HuH-7.5 (cell line): ENCODE measurements around the gene NCMAP.
A peak's percentile ranks its signal among the peaks of the same experiment; 100 is the strongest.
"Not testable (repeated sequence)": the region's sequence is repeated elsewhere in the genome, so short reads cannot be mapped to it uniquely, and the experiment has no call there.

Experiments
- DNase-seq: peaks from one replicate; pipeline ENCODE4 v3.0.0; 2011; ENCODE audit warnings: low spot score

Gene NCMAP

DNA sequence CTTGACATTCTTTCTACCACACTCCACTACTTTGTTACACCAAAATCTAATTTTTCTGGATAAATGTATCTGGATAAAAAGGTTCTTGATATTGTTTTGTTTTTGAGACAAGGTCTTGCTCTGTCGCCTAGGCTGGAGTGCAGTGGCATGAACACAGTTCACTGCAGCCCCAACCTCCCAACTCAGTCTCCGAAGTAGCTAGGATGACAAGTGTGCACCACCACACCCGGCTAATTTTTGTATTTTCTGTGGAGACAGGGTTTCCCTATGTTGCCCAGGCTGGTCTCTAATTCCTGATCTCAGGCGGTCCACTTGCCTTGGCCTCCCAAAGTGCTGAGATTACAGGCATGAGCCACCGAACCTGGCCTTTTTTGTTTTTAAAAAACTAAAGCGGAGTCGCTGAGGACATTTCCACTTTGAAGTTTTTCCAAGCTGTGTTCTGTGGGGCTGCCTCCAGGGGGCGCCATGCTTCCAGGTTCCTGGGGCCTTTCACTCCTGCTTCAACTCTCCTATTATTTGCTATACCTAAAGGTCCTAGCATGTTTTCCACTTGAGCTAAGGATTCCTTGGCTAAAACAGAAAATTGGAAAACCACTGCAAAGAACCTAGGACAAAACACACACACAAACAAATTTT lies 14.1 kb upstream of the NCMAP start:
- DNase-seq: no peak

DNA sequence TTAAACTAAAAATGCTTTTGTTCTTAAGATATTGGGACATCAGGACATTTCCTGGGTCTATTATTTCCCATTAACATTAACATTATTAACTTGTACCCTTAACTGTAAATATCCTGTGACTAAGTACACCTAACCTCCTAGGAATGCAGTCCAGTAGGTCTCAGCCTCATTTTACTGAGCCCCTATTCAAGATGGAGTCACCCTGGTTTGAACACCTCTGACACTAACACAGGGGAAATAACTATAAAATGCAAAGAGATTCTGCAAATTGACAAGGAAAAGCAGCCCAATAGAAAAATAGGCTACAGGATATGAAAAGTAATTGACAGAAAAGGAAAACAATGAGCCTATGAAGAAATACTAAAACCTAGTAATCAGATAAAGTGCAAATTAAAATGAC lies 11.6 kb upstream of the NCMAP start:
- DNase-seq: no peak

DNA sequence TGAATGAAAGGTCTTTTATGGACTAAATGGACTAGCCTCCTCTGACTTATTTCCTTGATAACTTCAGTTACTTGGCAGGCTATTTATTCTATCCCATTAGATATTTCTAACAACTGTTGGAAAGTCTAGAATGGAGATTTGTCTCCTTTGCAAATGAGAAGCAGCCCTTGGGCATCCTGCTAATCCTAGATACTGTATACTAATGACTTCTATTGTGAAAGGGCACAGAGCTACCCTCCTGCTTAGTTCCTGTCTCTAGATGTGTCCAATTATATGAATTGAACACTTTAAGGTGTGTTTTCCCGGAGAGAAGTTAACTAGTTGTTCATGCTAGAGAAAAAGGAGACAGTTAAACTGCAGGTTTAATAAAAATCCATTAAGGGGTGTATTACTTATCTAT lies 10.2 kb upstream of the NCMAP start:
- DNase-seq: no peak

DNA sequence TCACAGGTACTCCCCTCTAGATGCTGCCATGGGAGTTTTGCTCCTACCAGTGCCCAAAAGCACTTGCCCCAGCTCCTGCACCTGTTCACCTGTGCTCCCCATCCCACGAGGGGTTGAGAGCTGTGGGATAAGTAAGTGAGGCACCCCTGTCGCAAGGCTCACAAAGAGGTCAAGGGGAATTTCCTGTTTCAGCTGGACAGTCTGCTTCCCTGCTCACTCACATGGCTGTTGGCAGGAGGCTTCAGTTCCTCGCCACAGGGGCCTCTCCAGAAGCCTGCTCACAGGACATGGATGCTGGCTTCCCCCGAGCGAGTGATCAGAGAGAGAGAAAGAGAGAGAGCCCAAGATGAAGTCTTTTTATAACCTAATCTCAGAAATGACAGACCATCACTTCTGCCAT lies 8.7 kb upstream of the NCMAP start:
- no peak for DNase-seq

DNA sequence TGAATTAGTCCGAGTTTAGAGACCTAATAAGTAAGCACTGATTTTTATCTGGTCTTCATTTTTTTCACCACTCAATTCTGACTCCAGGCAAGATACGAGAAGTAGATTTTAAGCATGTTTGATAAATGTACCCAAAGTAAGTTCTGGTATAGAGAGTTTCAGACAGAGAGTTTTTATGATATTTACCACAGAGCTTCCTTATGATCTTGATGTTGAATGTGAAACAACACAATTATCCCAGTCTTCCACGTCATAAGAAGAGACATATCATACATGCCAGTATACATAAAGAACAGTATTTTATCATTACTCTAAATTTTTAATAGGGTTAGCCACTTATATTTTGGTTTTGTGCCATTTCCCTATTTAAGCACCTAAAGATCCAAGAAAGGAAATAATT lies 7.8 kb upstream of the NCMAP start:
- no peak for DNase-seq

DNA sequence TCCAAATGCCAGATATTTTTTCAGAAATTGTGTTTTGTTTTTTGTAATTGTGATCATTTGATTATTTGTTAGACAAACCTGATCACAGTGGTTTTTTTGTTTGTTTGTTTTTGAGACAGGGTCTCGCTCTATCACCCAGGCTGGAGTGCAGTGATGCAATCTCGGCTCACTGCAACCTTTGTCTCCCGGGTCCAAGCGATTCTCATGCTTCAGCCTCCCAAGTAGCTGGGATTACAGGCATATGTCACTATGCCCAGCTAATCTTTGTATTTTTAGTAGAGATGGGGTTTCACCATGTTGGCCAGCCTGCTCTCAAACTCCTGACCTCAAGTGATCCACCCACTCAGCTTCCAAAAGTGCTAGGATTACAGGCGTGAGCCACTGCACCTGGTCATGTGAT lies 6.7 kb upstream of the NCMAP start:
- DNase-seq: not testable (repeated sequence)

DNA sequence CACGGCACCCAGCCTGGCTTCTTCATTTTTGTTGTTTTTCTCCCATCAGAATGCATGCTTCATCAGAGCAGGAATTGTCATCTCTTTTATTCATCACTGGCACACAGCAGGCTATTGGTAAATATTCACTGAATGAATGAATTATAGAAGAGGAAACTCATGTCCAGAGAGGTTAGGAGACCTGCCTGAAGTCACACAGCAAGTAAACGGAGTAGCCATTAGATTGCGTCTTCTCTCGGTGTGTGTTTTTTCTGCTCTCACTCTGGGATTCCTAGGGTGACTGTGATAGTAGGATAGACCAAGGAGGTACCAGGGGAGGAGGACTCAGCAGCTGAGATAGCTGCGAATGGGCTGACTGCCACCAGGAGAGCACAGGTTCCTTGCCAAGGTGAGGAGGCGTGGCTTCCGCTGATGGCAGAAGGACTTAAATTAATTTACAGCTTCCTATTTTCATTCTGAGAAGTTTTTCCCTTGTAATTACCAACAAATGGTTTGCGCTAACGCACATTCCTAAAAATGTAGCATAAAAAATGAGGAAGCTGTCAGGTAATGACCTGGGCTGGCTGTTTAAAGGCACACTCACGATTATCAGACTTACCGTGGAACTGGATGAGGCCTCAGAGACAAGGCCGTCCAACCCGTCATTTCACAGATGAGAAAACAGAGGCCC lies 4.5 kb upstream of the NCMAP start:
- no peak for DNase-seq

DNA sequence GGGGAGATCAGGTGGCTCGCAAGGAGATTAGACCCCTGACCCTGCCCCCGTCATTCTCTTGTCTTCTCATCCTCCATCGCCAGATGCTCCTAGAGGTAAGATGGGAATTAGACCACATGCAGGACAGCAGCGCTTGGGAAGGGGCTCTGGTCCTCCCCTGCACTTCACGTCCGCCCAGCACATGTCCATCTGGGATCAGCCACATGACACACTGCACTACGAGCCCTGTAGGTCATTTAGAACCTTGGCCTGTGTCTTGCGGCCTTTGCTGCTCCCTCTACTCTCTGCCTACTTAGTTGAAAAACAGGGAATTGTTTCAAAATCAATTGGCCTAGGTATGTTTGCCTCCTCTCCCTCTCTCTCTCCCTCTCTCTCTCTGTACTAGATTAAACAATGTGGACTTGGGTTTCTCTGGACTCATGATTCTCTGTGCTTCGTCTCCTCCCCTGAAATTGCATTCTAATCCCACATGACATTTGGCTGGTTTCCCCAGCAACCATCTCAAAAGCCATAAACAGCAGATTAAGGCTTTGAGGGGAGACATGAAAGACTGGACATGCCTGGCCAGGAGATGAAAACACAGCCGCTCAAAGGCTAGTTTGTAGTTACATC lies 3.8 kb upstream of the NCMAP start:
- no peak for DNase-seq

DNA sequence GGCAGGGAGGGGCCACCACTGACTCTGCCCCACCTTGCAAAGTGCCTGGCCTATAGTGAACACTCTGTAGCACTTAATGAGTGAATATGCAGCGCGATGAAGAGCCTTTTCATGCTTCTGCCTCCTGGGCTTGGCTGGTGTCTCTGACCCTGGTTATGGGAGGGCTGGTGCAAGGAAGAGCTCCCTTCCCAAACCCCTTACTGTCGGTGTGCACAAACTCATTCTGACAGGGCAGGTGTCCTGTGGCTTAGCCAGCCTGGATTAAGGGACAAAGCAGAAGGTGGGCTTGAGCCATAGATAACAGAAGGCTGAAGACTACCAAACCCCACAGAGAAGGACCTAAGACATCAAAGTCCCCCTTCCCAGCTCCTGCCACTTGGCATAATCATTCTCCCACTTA lies 2.0 kb upstream of the NCMAP start:
- DNase-seq: no peak

DNA sequence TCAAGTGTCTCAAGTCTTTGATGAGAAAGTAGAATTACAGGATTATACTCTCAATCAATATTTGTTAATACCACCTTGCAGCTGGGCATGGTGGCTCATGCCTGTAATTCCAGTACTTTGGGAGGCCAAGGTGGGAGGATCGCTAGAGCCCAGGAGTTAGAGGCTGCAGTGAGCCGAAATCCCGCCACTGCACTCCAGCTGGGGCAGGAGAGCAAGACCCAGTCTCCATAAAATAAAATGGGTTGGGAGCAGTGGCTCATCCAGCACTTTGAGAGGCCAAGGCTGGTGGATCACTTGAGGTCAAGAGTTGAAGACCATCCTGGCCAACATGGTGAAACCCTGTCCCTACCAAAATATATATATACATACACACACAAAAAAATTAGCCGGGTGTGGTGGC lies 1.2 kb upstream of the NCMAP start:
- no peak for DNase-seq

DNA sequence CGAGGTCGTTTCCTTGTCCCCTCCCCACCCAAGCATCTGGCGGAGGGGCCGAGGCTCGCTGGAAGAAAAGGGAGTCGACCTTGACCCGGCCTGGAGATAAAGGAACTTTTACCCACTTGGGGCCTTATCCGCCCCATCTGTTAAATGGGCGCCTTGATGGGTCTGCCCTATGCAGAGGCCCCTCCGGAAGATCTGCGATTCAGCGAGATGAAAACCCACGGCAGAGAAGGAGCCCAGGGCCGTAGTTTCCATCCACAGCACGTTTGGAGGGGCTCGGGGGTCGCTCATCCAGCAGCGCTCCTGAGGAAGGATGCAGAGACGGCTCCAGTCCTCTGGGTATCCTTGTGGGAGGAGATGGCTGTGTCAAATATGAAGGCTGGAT lies 518 bp downstream of the NCMAP start:
- DNase-seq: no peak

DNA sequence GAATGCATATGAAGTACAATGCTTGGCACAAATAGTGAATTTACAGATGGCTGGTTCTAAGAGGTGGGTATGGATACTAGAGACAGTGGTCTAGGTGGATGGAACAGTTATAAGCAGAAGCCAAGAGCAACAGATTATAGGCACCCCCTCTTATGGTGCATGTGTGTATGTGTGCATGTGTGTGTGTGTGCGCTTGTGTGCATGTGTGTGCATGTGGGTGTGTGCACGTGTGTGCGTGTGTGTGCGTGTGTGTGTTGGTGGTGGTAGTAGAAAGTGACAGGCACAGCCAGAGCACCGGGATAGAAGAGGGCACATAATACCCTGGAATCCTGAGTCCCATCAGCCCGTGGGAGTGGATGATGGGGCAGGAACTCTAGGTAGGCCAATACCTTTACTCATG lies 1.3 kb downstream of the NCMAP start:
- no peak for DNase-seq

DNA sequence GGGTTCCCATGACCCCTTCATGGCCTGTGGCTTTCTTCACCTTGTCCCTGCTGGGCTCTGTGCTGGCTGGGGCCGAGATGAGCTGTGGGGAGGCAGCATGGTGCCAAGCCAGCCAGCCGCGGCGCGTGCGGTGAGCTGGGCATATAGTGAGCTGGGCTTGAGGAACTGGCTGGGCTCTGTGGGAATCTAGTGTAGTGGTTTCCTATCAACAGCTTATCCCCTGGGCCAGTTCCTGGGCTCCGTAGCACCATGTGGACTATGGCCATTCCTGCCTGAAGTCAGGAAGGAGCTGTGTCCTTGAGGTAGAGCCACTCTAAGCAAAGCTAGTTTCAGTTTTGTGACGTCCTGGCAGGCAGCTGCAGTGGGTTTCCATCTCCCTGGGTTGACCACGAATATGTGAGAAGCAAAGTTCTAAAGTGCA lies 1.8 kb downstream of the NCMAP start:
- DNase-seq: no peak

DNA sequence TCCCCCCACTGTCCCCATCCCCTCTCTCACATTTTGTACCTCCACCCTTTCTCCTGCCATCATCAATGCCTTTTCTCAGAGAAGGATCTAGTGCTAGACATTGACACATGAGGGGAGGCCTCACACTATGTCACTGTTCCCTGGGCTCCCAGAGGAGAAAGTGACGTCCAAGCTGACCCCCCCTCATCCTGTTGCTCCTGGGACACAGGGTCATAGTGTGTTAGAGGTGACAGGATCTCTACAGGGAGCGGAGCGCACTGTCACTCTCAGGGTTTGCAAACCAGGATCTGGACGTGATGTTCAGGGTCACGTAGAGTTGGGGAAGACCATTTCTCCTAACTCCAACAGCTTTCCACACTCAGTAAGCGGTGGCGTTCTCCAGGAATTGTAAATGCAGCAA lies 2.6 kb downstream of the NCMAP start:
- DNase-seq: no peak

DNA sequence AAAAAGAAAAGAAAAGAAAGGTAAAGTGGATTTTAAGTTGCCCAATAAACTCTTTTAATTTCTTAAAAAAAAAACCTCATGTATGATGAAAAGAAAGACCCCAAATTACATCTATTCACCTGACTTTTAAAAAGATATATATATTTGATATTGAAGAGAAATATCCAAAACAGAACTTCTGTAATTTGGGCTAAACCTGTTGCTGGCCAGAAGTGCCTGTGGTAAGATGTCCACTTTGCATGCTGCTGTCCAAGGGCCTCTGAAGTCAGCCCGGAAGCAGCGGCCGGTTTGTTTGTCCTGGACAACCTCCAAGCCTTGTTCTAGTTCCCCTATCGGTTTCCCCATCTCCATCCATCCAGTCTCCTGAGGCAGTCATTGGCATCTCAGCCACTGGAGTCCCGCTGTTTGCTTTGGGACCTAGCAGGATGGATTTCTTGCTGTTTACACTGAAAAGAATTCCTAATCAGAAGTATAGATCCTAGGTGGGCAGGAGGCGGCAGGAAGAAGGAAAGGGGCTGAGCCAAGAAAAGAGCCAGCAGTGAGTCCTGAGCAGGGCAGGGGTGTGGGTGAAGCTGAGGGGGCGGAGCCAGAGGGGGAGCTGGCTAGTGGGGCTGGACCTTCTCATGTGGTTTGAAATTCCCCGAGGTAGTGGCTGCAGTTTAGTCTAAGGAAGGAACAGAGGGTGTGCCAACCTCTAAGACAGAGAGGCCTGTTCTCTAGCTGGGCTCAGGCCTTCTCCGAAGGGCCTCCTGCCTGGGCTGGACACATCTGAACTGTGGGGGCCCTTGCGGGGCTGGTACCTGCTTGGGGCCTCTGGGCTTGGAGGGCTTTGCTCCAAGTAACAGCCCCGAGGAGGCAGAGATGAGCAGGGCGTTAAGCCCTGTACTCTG lies 3.3 kb downstream of the NCMAP start:
- peak; percentile 71 for DNase-seq

DNA sequence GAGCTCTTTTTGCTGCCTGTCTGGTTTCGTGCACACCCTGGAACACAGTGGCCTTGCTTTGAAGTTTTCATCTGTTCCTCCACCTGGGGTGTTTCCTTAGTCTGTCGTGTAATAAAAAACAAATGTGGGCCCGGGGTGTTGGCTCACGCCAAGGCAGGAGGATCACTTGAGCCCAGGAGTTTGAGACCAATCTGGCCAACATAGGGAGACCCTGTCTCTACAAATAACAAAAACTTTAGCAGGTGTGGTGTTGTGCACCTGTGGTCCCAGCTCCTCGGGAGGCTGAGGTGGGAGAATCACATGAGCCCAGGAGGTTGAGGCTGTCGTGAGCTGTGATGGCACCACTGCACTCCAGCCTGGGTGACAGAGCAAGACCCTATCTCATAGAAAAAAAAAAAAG lies 4.5 kb downstream of the NCMAP start:
- DNase-seq: no peak

DNA sequence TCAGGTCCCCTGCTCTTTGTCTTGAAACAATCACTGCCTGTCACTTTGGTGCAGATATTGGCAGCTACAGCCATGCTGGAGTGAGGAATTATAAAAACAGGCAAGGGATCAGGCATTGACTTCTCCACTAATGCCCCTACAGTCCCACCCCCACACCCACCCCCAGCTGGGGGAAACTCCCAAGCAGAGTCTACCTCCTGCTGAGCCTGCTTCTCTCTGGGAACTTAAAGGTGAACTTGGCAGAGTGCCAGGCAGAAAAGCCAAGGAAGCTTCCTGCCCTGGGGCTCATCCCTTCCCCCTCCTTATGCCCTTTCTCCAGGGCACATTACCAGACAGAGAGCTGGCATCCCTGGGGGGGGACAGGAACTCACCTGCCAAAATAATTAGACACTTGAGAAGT lies 6.7 kb downstream of the NCMAP start:
- DNase-seq: no peak

DNA sequence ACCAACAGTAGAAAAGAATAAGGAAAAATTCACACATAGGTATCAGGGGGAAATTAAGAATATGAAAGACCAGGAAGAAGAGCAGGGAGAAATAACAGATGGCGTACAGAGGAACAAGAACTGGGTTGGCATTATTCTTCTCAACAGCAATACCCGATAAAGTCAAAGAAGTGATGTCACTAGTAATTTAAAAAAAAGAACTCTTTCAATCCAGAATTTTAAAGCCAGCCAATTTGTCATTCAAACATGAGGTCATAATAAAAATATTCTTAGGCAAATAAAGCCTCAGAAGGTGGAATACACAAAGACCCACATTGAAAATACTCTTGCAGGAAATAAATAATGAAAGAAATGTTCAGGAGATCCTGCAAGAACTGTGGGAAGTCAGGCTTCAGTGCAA lies 8.8 kb downstream of the NCMAP start:
- DNase-seq: no peak

DNA sequence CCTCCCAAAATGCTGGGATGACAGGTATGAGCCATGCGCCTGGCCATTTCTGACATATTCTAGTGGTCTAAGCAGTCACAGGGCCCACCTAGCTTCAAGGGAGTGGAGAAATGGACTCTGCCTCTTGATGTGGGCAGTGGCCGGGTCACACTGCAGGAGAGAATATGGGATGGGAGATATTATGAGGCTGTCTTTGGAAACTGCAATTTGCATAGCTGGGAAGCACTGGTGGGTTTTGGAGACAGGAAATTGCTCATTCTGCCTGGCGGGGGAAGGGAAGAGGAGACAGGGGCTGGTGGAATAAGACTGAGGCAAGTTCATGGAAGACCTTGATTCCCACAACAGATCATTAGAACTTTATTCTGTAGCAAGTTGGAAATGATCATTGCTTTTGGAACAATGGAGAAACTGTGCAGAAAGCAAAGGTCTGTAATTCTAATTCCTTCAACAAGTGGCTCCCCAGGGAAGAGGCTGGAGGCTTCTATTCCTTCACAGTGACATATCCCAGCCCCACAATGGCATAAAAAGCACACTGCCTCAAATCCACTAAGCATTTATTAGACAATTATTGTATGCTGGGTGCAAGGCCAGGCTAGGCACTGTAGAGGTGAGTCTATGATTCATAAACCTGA lies 10.5 kb downstream of the NCMAP start:
- DNase-seq: no peak

DNA sequence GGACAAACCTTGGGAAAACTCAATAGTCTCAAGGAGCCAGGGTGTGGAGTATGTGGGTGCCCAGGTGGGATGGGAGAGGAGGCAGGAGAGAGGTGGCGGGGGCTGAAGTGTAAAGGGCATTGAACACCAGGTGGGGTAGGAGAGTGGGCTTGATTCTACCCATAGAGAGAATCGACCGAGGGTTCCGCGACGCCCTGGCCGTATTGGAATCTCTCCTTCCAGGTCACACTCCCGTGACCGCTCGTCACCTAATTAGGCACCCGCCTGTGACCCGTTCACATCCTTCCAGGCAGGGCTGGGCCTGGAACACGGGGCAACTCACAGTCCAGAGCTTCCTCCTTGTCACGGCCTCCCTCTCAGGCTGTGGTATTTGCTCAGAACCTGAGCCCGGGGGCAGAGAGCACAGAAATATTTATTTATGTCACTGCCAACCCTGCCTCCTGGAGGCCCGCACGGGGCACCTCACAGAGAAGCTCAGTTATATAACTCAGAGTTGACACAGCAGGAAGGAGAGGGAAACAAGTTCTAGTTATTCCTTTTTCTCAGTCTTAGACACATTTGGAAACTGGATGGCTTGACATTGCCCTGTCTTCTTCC lies 12.0 kb downstream of the NCMAP start:
- peak; percentile 53 for DNase-seq

DNA sequence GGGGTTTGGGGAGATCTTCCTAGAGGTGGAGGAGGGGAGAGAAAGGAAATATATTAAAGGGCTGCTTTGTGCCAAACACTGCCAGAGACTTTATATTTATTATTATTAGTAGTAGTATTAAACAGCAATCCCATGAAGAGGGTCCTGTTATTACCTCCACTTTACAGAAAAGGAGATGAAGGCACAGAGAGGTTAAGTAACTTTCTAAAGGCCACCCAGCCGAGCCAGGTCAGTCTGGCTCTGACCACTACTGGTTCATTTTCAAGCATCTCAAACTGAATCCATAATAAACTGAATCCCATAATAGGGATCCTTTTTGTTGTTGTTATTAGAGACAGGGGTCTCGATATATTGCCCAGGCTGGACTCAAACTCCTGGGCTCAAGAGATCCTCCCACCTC lies 12.6 kb downstream of the NCMAP start:
- no peak for DNase-seq
